IMR-90 (cell line): Measurements from ENCODE around the gene TMPRSS7. TPM values are rescaled to one million over a fixed set of nuclear protein-coding genes. Genes with fewer than 3 reads are reported as not detected.

ENCODE experiments used
- ATAC-seq: fragments of 200-7000 bp; cut with Tn5 transposase; 2 replicates; pipeline ENCODE4 v1.9.1; 2020; ENCODE audit warnings: low read depth, mild to moderate bottlenecking, moderate library complexity
- BruUV-seq: library from RNA; stranded (reverse); fragments of 400-500 nt; replicated peaks from 2 replicates; lab custom pipeline; 2021; lab: Mats Ljungman, UMichigan
- CTCF ChIA-PET: fragments of 300-600 bp; formaldehyde crosslinking; extraction: SDS; loops from one replicate; lab custom pipeline; 2021; ENCODE audit warnings: antibody characterized with exemption; lab: Yijun Ruan, JAX
- POLR2A ChIA-PET: fragments of 300-600 bp; sonication (Branson Sonifier 250); formaldehyde crosslinking; loops from one replicate; lab custom pipeline; 2022; ENCODE audit warnings: antibody characterized with exemption; ENCODE audit not compliant: unreplicated experiment; lab: Charles Lee
- DNase-seq: peaks from one replicate; pipeline ENCODE4 v3.0.0; 2013
- H2AFZ ChIP-seq: replicated peaks from 2 replicates; pipeline ENCODE3; 2013; ENCODE audit warnings: low read length, mild to moderate bottlenecking; ENCODE audit not compliant: poor library complexity
- H2AK5ac ChIP-seq: 2 replicates; pipeline ENCODE4 v1.6.1; 2013; ENCODE audit warnings: low read depth, low read length, inconsistent platforms
- H2AK9ac ChIP-seq: replicated peaks from 2 replicates; pipeline ENCODE3; 2013; ENCODE audit warnings: mild to moderate bottlenecking, low read depth, low read length, moderate library complexity; ENCODE audit not compliant: poor library complexity
- H2BK120ac ChIP-seq: 2 replicates; pipeline ENCODE4 v1.6.1; 2013; ENCODE audit warnings: low read depth, low read length, inconsistent platforms
- H2BK15ac ChIP-seq: 3 replicates; pipeline ENCODE4 v1.6.1; 2013; ENCODE audit warnings: low read depth, low read length, inconsistent platforms
- H2BK20ac ChIP-seq: 2 replicates; pipeline ENCODE4 v1.6.1; 2013; ENCODE audit warnings: low read depth, mild to moderate bottlenecking, inconsistent platforms, low read length, moderate library complexity
- H2BK5ac ChIP-seq: 2 replicates; pipeline ENCODE4 v1.6.1; 2013; ENCODE audit warnings: mild to moderate bottlenecking, low read depth, low read length, inconsistent platforms; ENCODE audit not compliant: poor library complexity, severe bottlenecking
- H3K14ac ChIP-seq: replicated peaks from 2 replicates; pipeline ENCODE4 v1.6.1; 2013; ENCODE audit warnings: low read depth, low read length, inconsistent platforms
- H3K18ac ChIP-seq: 2 replicates; pipeline ENCODE4 v1.6.1; 2013; ENCODE audit warnings: low read depth, low read length, control low read depth
- H3K23ac ChIP-seq: 2 replicates; pipeline ENCODE4 v1.6.1; 2013; ENCODE audit warnings: low read depth, low read length, inconsistent platforms
- H3K27ac ChIP-seq: 2 replicates; pipeline ENCODE4 v1.5.1; 2013; ENCODE audit warnings: mild to moderate bottlenecking, control low read depth, low read length; ENCODE audit not compliant: insufficient read depth
- H3K27me3 ChIP-seq: 2 replicates; pipeline ENCODE4 v1.6.1; 2013; ENCODE audit warnings: low read length; ENCODE audit not compliant: control insufficient read depth, insufficient read depth
- H3K36me3 ChIP-seq: 2 replicates; pipeline ENCODE4 v1.6.1; 2013; ENCODE audit warnings: low read length, mixed read lengths; ENCODE audit not compliant: control insufficient read depth, insufficient read depth
- H3K4ac ChIP-seq: 2 replicates; pipeline ENCODE4 v1.6.1; 2013; ENCODE audit warnings: low read depth, low read length, inconsistent platforms
- H3K4me1 ChIP-seq: 2 replicates; pipeline ENCODE4 v1.6.1; 2013; ENCODE audit warnings: low read length, mixed read lengths; ENCODE audit not compliant: control insufficient read depth, insufficient read depth
- H3K4me2 ChIP-seq: 2 replicates; pipeline ENCODE4 v1.6.1; 2013; ENCODE audit warnings: low read depth, mild to moderate bottlenecking, control low read depth, low read length, moderate library complexity
- H3K4me3 ChIP-seq: 2 replicates; pipeline ENCODE4 v1.5.1; 2013; ENCODE audit warnings: low read depth, mild to moderate bottlenecking, control low read depth, low read length, moderate library complexity; ENCODE audit not compliant: insufficient read depth
- H3K56ac ChIP-seq: 2 replicates; pipeline ENCODE4 v1.6.1; 2013; ENCODE audit warnings: low read length, inconsistent platforms; ENCODE audit not compliant: insufficient read depth; ENCODE audit errors: extremely low read depth
- H3K79me1 ChIP-seq, 2 experiments: 2 replicates each; pipeline ENCODE4 v1.6.1; 2013; ENCODE audit warnings: low read length in 2 of 2, inconsistent platforms in 1 of 2, low read depth in 1 of 2
- H3K9ac ChIP-seq: 2 replicates; pipeline ENCODE4 v1.6.1; 2013; ENCODE audit warnings: low read depth, low read length, control low read depth
- H3K9me1 ChIP-seq: 2 replicates; pipeline ENCODE4 v1.6.1; 2013; ENCODE audit warnings: low read length, inconsistent platforms; ENCODE audit not compliant: insufficient read depth
- H3K9me3 ChIP-seq: 2 replicates; pipeline ENCODE4 v1.6.1; 2013; ENCODE audit warnings: low read length; ENCODE audit not compliant: control insufficient read depth, insufficient read depth
- H4K20me1 ChIP-seq: 2 replicates; pipeline ENCODE4 v1.6.1; 2013; ENCODE audit warnings: low read length, inconsistent platforms; ENCODE audit not compliant: insufficient read depth
- H4K5ac ChIP-seq: 2 replicates; pipeline ENCODE4 v1.6.1; 2013; ENCODE audit warnings: mild to moderate bottlenecking, low read depth, low read length, control low read depth
- H4K8ac ChIP-seq, 2 experiments: 2 replicates each; pipeline ENCODE4 v1.6.1; 2013; ENCODE audit warnings: low read depth in 2 of 2, low read length in 2 of 2, control low read depth in 1 of 2, inconsistent platforms in 1 of 2
- H4K91ac ChIP-seq: 2 replicates; pipeline ENCODE4 v1.6.1; 2013; ENCODE audit warnings: low read depth, low read length, inconsistent platforms; ENCODE audit not compliant: insufficient read depth
- CTCF ChIP-seq: conservative IDR thresholded peaks from 2 replicates; pipeline ENCODE4 v1.5.1; 2012; ENCODE audit warnings: mild to moderate bottlenecking, low read depth, low read length, improper control_type of control experiment
- MXI1 ChIP-seq: IDR thresholded peaks from 2 replicates; pipeline ENCODE4 v1.6.1; 2012; ENCODE audit warnings: low read depth, mild to moderate bottlenecking, low read length, moderate library complexity, borderline replicate concordance
- RAD21 ChIP-seq: IDR thresholded peaks from 2 replicates; pipeline ENCODE4 v1.6.1; 2012; ENCODE audit warnings: low read length, improper control_type of control experiment
- SMC3 ChIP-seq: fragments of 150-350 bp; IDR thresholded peaks from 2 replicates; pipeline ENCODE4 v1.6.1; 2016; ENCODE audit warnings: low read depth, mild to moderate bottlenecking, antibody characterized with exemption, low read length, moderate library complexity
- WGBS, 2 experiments: methylation state at CpG; one replicate each; pipeline versions ENCODE4 v1.1.5 to v1.1.7; 2013; ENCODE audit warnings: missing lambda C conversion rate in 2 of 2; ENCODE audit not compliant: insufficient read length in 1 of 2; ENCODE audit errors: extremely low coverage in 2 of 2; 5-methylcytosine and 5-hydroxymethylcytosine counted together
- dilution Hi-C: fragments of 300-500 bp; cut with HindIII; formaldehyde crosslinking; loops from one replicate; pipeline ENCODE4 v1.14.3; 2018; ENCODE audit warnings: low sequenced_read_pairs; ENCODE audit not compliant: unreplicated experiment
- in situ Hi-C: fragments of 300-500 bp; cut with MboI; formaldehyde crosslinking; loops from 3 replicates; pipeline ENCODE4 v1.14.3; 2019; ENCODE audit warnings: low sequenced_read_pairs, inconsistent platforms, mixed read lengths
- intact Hi-C: fragments of 100-400 bp; cut with micrococcal nuclease; formaldehyde crosslinking; loops from 2 replicates; pipeline ENCODE4 v1.10.0; 2022
- polyA plus RNA-seq, 3 experiments: library from polyadenylated mRNA; depleted of rRNA; stranded (reverse); fragments of >200 nt; gene quantifications; 2 replicates each; pipeline ENCODE4 v1.2.3, GENCODE V29; 2012; ENCODE audit warnings: low replicate concordance in 1 of 3
- total RNA-seq: library from RNA; depleted of rRNA; stranded (reverse); fragments of >200 nt; gene quantifications from 2 replicates; pipeline ENCODE4 v1.2.3, GENCODE V29; 2012

Gene TMPRSS7
- total and polyA plus RNA-seq, 2 of the 4 experiments (the other 2 are of a cell fraction): 0.07 TPM; not detected in 1

GRCh38 chr3:112111785-112112402, 77.4 kb downstream of the TMPRSS7 start:
- CTCF ChIA-PET: interaction anchor here (0.6 to 1.5 kb wide), 10 partner anchors 9 to 469 kb away, joined by 3 to 6 read pairs (median 4); partner anchors contain the start of gene SLC9C1
- Histone ChIP-seq H2AFZ (no peak overlapping the region), H3K9me1 (no peaks in the 10 kb centered on the region), H2AK9ac (no peak overlapping the region), H3K18ac (no peak overlapping the region), H3K79me1 (peaks cover 4 to 6% of the 10 kb centered on the region in 2 experiments; a peak in 2 of 4 replicates), H3K14ac (no peak overlapping the region), H4K5ac (no peak overlapping the region), H2BK15ac (no peak overlapping the region), H3K56ac (no peak overlapping the region), H3K23ac (no peak overlapping the region), H3K9ac (no peak overlapping the region), H4K91ac (no peak overlapping the region), H3K4ac (no peak overlapping the region), H3K36me3 (peaks cover 2% of the 10 kb centered on the region), H3K4me2 (no peak overlapping the region), H2BK120ac (no peak overlapping the region), H4K8ac (no peak overlapping the region), H3K27ac (no peak overlapping the region), H2BK20ac (no peak overlapping the region), H2AK5ac (no peak overlapping the region), H3K27me3 (no peaks in the 10 kb centered on the region), H4K20me1 (no peaks in the 10 kb centered on the region), H2BK5ac (no peak overlapping the region), H3K4me3 (no peak overlapping the region), H3K4me1 (no peaks in the 10 kb centered on the region), H3K9me3 (no peaks in the 10 kb centered on the region)
- WGBS, 2 experiments: 20% methylated on average over 1 of the region's 3 CpGs; no CpG with 5 or more reads in 1 of the 2 experiments
- peak; percentile 96 for ATAC-seq
- BruUV-seq: no TSS peak
- dilution Hi-C loops (no loop called here), in situ Hi-C loops (no loop called here), intact Hi-C loops (loop anchor here (2.0 kb wide), 2 partner anchors 215 to 407 kb away; no protein-coding TSS in a partner anchor)
- POLR2A ChIA-PET: no interaction called here
- peak; percentile 77 for DNase-seq
- TF ChIP-seq CTCF: peak; percentile 72
- no peak for TF ChIP-seq MXI1
- peak; percentile 55 for TF ChIP-seq SMC3
- TF ChIP-seq RAD21: peak; percentile 78
